Neural cell (in vitro differentiated cells): ENCODE results near the gene ROCK2.

Experiments used
- EP300 ChIP-seq: fragments of 450-650 bp; conservative IDR thresholded peaks from 2 replicates; pipeline ENCODE4 v1.6.1; 2014; ENCODE audit warnings: antibody characterized with exemption, mild to moderate bottlenecking, moderate library complexity; ENCODE audit not compliant: poor library complexity, severe bottlenecking
- EZH2 ChIP-seq: fragments of 200-600, 300-800 bp; shearing (Covaris generic), sonication (generic); IDR thresholded peaks from 2 replicates; pipeline ENCODE4 v1.6.1; 2014; ENCODE audit warnings: antibody characterized with exemption, low read length, borderline replicate concordance, mild to moderate bottlenecking; ENCODE audit not compliant: insufficient read depth, poor library complexity, severe bottlenecking
- POLR2AphosphoS5 ChIP-seq: IDR thresholded peaks from 2 replicates; pipeline ENCODE4 v1.6.1; 2012
- RAD21 ChIP-seq: fragments of 450-650 bp; conservative IDR thresholded peaks from 2 replicates; pipeline ENCODE4 v1.6.1; 2014; ENCODE audit warnings: antibody characterized with exemption, mild to moderate bottlenecking, moderate library complexity
- REST ChIP-seq: IDR thresholded peaks from 2 replicates; pipeline ENCODE4 v1.6.1; 2012; ENCODE audit warnings: borderline replicate concordance
- SMC3 ChIP-seq: fragments of 450-650 bp; conservative IDR thresholded peaks from 2 replicates; pipeline ENCODE4 v1.6.1; 2014; ENCODE audit warnings: antibody characterized with exemption, mild to moderate bottlenecking, moderate library complexity; ENCODE audit not compliant: poor library complexity
- TF ChIP-seq, protein P1 (sequence below): fragments of 450-650 bp; IDR thresholded peaks from 2 replicates; pipeline ENCODE4 v1.5.1; 2014; ENCODE audit warnings: antibody characterized with exemption, mild to moderate bottlenecking, moderate library complexity; ENCODE audit not compliant: poor library complexity, severe bottlenecking

GRCh38 chr2:11257964-11258363, 86.5 kb downstream of the ROCK2 start:
- TF ChIP-seq REST = no peak
- TF ChIP-seq, protein P1, sequence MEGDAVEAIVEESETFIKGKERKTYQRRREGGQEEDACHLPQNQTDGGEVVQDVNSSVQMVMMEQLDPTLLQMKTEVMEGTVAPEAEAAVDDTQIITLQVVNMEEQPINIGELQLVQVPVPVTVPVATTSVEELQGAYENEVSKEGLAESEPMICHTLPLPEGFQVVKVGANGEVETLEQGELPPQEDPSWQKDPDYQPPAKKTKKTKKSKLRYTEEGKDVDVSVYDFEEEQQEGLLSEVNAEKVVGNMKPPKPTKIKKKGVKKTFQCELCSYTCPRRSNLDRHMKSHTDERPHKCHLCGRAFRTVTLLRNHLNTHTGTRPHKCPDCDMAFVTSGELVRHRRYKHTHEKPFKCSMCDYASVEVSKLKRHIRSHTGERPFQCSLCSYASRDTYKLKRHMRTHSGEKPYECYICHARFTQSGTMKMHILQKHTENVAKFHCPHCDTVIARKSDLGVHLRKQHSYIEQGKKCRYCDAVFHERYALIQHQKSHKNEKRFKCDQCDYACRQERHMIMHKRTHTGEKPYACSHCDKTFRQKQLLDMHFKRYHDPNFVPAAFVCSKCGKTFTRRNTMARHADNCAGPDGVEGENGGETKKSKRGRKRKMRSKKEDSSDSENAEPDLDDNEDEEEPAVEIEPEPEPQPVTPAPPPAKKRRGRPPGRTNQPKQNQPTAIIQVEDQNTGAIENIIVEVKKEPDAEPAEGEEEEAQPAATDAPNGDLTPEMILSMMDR = no peak
- TF ChIP-seq POLR2AphosphoS5 = no peak
- TF ChIP-seq EZH2 = no peak
- no peak for TF ChIP-seq SMC3
- no peak for TF ChIP-seq EP300
- TF ChIP-seq RAD21 = no peak
